Measurements from ENCODE around the gene ELAVL4.
A peak's percentile ranks its signal among the peaks of the same experiment; 100 is the strongest.

Gene ELAVL4

GRCh38 chr1:50106095-50106761, 2.5 kb upstream of the ELAVL4 start:
- no peaks in the 10 kb centered on the region for H3K36me3 Mint-ChIP-seq (ENCODE audit: low read depth)
- H3K4me1 Mint-ChIP-seq: peaks cover 21% of the 10 kb centered on the region
- no peaks in the 10 kb centered on the region for H3K9me3 Mint-ChIP-seq
- no peak overlapping the region for H3K4me3 Mint-ChIP-seq
- H3K27me3 Mint-ChIP-seq: peaks cover 31% of the 10 kb centered on the region
- no peak overlapping the region for H3K27ac Mint-ChIP-seq
- ATAC-seq (no peak), DNase-seq (no peak)

- Mint-ChIP-seq H3K4me3 (no peak overlapping the region), H3K27ac (no peak overlapping the region), H3K27me3 (peaks cover 43% of the 10 kb centered on the region), H3K36me3 (ENCODE audit: low read depth) (no peaks in the 10 kb centered on the region), H3K9me3 (no peaks in the 10 kb centered on the region), H3K4me1 (peaks cover 22% of the 10 kb centered on the region)
- ATAC-seq (no peak), DNase-seq (no peak)
Measured at GRCh38 chr1:50109116-50109515, 396 bp downstream of the ELAVL4 start.

- DNase-seq: no peak
- H3K9me3 Mint-ChIP-seq: no peaks in the 10 kb centered on the region
- H3K27me3 Mint-ChIP-seq: peaks cover 43% of the 10 kb centered on the region
- ATAC-seq: peak; percentile 33
- H3K27ac Mint-ChIP-seq: no peak overlapping the region
- H3K4me3 Mint-ChIP-seq: peak overlapping the region; percentile 29
- H3K36me3 Mint-ChIP-seq (ENCODE audit: low read depth): no peaks in the 10 kb centered on the region
- H3K4me1 Mint-ChIP-seq: peaks cover 22% of the 10 kb centered on the region
Measured at GRCh38 chr1:50109647-50110075, 941 bp downstream of the ELAVL4 start.

- Mint-ChIP-seq H3K27me3 (peaks cover 43% of the 10 kb centered on the region), H3K9me3 (no peaks in the 10 kb centered on the region), H3K4me3 (peak overlapping the region; percentile 45), H3K27ac (no peak overlapping the region), H3K4me1 (peaks cover 22% of the 10 kb centered on the region), H3K36me3 (ENCODE audit: low read depth) (no peaks in the 10 kb centered on the region)
- ATAC-seq (no peak), DNase-seq (no peak)
Measured at GRCh38 chr1:50110151-50110550, 1.4 kb downstream of the ELAVL4 start.

- Mint-ChIP-seq H3K27me3 (peaks cover 43% of the 10 kb centered on the region), H3K4me1 (peaks cover 22% of the 10 kb centered on the region), H3K36me3 (ENCODE audit: low read depth) (no peaks in the 10 kb centered on the region), H3K4me3 (peak overlapping the region; percentile 45), H3K9me3 (no peaks in the 10 kb centered on the region), H3K27ac (no peak overlapping the region)
- DNase-seq: no peak
- ATAC-seq: no peak
Measured at GRCh38 chr1:50110656-50111055, 1.9 kb downstream of the ELAVL4 start.

GRCh38 chr1:50111503-50111902, 2.8 kb downstream of the ELAVL4 start:
- H3K27ac Mint-ChIP-seq: no peak overlapping the region
- no peaks in the 10 kb centered on the region for H3K36me3 Mint-ChIP-seq (ENCODE audit: low read depth)
- peaks cover 44% of the 10 kb centered on the region for H3K27me3 Mint-ChIP-seq
- peaks cover 22% of the 10 kb centered on the region for H3K4me1 Mint-ChIP-seq
- ATAC-seq (no peak), DNase-seq (no peak)
- H3K9me3 Mint-ChIP-seq: no peaks in the 10 kb centered on the region
- no peak overlapping the region for H3K4me3 Mint-ChIP-seq

GRCh38 chr1:50112193-50112592, 3.5 kb downstream of the ELAVL4 start:
- ATAC-seq: no peak
- DNase-seq: no peak
- Mint-ChIP-seq H3K27ac (no peak overlapping the region), H3K36me3 (ENCODE audit: low read depth) (no peaks in the 10 kb centered on the region), H3K4me1 (peaks cover 22% of the 10 kb centered on the region), H3K27me3 (peaks cover 44% of the 10 kb centered on the region), H3K4me3 (no peak overlapping the region), H3K9me3 (no peaks in the 10 kb centered on the region)

GRCh38 chr1:50123071-50123470, 14.4 kb downstream of the ELAVL4 start:
- H3K36me3 Mint-ChIP-seq (ENCODE audit: low read depth): no peaks in the 10 kb centered on the region
- no peaks in the 10 kb centered on the region for H3K9me3 Mint-ChIP-seq
- H3K27me3 Mint-ChIP-seq: peaks cover 4% of the 10 kb centered on the region
- ATAC-seq (no peak), DNase-seq (no peak)
- no peak overlapping the region for H3K27ac Mint-ChIP-seq
- H3K4me1 Mint-ChIP-seq: no peaks in the 10 kb centered on the region
- H3K4me3 Mint-ChIP-seq: no peak overlapping the region

- no peak for DNase-seq
- Mint-ChIP-seq H3K36me3 (ENCODE audit: low read depth) (no peaks in the 10 kb centered on the region), H3K4me1 (no peaks in the 10 kb centered on the region), H3K9me3 (no peaks in the 10 kb centered on the region), H3K27me3 (peaks cover 9% of the 10 kb centered on the region), H3K27ac (no peak overlapping the region), H3K4me3 (no peak overlapping the region)
- no peak for ATAC-seq
Measured at GRCh38 chr1:50126927-50127715, 18.4 kb downstream of the ELAVL4 start.

- Mint-ChIP-seq H3K36me3 (ENCODE audit: low read depth) (no peaks in the 10 kb centered on the region), H3K27me3 (peaks cover 13% of the 10 kb centered on the region), H3K9me3 (no peaks in the 10 kb centered on the region), H3K4me1 (no peaks in the 10 kb centered on the region), H3K4me3 (no peak overlapping the region), H3K27ac (no peak overlapping the region)
- DNase-seq (no peak), ATAC-seq (no peak)
Measured at GRCh38 chr1:50129201-50129600, 20.5 kb downstream of the ELAVL4 start.

- Mint-ChIP-seq H3K4me1 (no peaks in the 10 kb centered on the region), H3K27me3 (peaks cover 14% of the 10 kb centered on the region), H3K4me3 (no peak overlapping the region), H3K36me3 (ENCODE audit: low read depth) (no peaks in the 10 kb centered on the region), H3K9me3 (no peaks in the 10 kb centered on the region), H3K27ac (no peak overlapping the region)
- DNase-seq (no peak), ATAC-seq (no peak)
Measured at GRCh38 chr1:50132347-50132894, 23.7 kb downstream of the ELAVL4 start.

- DNase-seq (no peak), ATAC-seq (no peak)
- Mint-ChIP-seq H3K27ac (no peak overlapping the region), H3K36me3 (ENCODE audit: low read depth) (no peaks in the 10 kb centered on the region), H3K4me1 (no peaks in the 10 kb centered on the region), H3K9me3 (no peaks in the 10 kb centered on the region), H3K27me3 (peaks cover 10% of the 10 kb centered on the region), H3K4me3 (no peak overlapping the region)
Measured at GRCh38 chr1:50135716-50136115, 27.0 kb downstream of the ELAVL4 start.

- H3K4me1 Mint-ChIP-seq: no peaks in the 10 kb centered on the region
- H3K27ac Mint-ChIP-seq: no peak overlapping the region
- DNase-seq: no peak
- no peak overlapping the region for H3K4me3 Mint-ChIP-seq
- no peaks in the 10 kb centered on the region for H3K36me3 Mint-ChIP-seq (ENCODE audit: low read depth)
- no peaks in the 10 kb centered on the region for H3K9me3 Mint-ChIP-seq
- H3K27me3 Mint-ChIP-seq: peaks cover 2% of the 10 kb centered on the region
- ATAC-seq: no peak
Measured at GRCh38 chr1:50139339-50140181, 30.8 kb downstream of the ELAVL4 start.

GRCh38 chr1:50140182-50140447, 31.4 kb downstream of the ELAVL4 start:
- Mint-ChIP-seq H3K36me3 (ENCODE audit: low read depth) (no peaks in the 10 kb centered on the region), H3K9me3 (no peaks in the 10 kb centered on the region), H3K27me3 (no peaks in the 10 kb centered on the region), H3K27ac (no peak overlapping the region), H3K4me1 (no peaks in the 10 kb centered on the region), H3K4me3 (no peak overlapping the region)
- ATAC-seq (no peak), DNase-seq (no peak)

Measured in activated naive CD8-positive, alpha-beta T cell treated with anti-CD3 and anti-CD28 coated beads, Interleukin-2, amount 50 U/mL, for 24 hours (primary cell).